HK-2 (cell line): ENCODE data around the gene HSD17B3.
A peak's percentile ranks its signal among the peaks of the same experiment; 100 is the strongest.
"Not testable (repeated sequence)": the region's sequence is repeated elsewhere in the genome, so short reads cannot be mapped to it uniquely, and the experiment has no call there.

Source experiments
- DNase-seq: peaks from one replicate; pipeline ENCODE4 v3.0.0-alpha.2; 2018; ENCODE audit not compliant: unreplicated experiment

Gene HSD17B3

DNA sequence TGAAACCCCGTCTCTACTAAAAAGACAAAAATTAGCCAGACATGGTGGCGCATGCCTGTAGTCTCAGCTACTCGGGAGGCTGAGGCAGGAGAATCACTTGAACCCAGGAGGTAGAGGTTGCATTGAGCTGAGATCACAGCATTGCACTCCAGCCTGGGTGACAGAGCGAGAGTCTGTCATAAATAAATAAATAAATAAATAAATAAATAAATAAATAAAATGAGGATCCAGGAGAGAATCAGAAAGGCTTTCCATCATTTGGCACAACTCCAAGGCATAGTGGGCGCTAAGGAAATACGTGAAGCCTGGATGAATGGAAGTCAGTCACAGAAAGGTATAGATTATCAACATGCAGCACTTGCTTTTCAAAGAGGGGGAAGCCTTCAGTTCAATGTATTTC, 65.6 kb downstream of the HSD17B3 start:
- not testable (repeated sequence) for DNase-seq

DNA sequence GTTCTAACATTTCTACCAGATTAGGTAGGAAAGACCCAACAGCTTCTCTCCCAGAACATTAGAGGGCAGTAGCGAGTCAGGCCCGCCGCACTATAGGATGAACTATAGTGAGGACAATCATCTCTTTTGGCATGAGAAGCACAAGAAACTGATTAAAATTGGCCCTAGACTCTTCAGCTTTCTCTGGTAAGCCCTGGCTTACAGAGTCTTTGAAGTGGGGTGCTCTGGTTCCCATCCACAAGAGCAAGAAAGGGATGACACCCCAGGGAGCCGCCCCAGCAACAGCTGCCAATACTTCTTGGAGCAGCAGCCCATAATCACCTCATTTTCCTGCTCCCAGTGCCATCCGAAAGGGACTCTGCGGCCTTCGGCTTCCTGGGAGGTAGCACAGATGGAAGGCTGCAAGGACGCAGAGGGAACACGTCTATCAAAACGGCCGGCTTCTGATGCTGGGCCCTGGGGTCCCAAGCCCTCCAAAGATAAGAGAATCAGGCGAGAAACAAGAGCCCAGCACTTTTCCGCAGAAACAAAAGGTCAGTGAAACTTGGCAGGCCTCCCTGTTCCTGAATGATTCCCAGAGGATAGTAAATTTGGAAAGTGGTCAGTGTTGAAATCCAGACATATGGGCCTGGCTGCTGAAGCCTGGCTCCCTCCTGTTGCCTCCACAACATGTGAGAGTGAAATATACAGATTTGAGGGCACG, 69.3 kb downstream of the HSD17B3 start:
- peak; percentile 27 for DNase-seq

DNA sequence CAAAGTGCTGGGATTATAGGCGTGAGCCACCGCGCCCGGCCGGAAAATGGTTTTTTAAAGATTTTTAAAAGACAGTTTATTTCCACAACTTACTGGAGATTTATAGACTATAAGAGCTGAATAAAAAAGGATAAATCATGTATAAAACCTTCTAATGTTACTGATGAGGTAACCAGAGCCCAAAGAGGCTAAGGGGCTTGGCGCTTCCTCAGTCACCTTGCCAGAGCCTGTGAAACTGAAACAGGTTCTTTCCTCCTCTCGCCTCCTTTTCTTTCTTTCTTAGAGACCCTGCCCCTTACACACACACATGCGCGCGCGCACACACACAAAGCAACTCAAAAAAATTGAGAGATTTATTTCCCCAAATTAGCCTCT, 69.8 kb downstream of the HSD17B3 start:
- no peak for DNase-seq

DNA sequence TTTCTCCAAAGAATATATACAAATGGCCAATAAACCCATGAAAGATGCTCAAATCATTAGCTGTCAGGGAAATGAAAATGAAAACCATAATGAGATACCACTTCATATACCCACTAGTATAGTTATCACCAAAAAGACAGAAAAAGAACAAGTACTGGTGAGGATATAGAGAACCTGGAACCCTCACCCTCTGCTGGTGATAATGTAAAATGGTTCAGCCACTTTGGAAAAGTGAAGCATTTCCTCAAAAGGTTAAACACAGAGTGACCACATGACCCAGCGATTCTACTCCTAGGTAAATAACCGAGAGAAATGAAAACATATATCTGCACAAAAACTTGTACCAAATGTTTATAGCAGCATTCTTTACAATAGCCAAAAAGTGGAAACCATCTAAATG, 72.0 kb downstream of the HSD17B3 start:
- DNase-seq = no peak

DNA sequence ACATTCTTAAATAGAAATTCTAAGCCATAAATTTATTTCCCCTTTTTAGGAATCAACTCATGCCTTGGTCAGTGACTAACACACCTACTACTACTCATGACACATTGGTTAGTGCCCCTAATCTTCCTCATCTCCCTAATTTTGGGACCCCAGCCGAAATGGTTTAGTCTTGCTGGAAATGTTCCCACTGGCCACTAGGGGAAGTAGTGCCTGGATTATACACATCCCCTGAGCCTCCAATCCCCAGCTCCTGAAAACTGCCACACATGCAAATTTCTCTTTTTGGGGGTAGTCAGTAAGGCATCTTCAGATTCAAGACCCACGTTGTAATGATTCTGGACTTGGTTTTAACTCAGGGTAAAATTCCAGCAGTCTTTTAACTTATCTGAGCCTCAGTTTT, 79.8 kb downstream of the HSD17B3 start:
- no peak for DNase-seq

DNA sequence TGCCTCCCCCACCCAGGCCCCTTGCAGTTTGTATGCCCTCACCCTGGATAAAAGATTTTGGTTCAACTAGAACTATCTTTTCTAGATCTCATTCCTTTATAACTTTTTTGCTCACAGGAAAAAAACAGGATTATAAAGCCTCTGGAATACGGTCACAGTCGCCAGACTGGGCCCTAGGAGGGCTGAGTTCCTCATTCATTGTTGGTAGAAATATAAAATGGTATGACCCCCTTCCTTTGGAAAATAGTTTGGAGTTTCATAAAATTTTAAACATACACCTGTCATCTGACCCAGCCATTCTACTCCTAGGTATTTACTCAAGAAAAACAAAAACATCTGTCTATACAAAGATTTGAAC, 82.1 kb downstream of the HSD17B3 start:
- DNase-seq = no peak

GRCh38 chr9:96219026-96219899, 82.7 kb downstream of the HSD17B3 start:
- DNase-seq = peak; percentile 89

GRCh38 chr9:96217754-96218693, 84.0 kb downstream of the HSD17B3 start:
- DNase-seq = peak; percentile 84

DNA sequence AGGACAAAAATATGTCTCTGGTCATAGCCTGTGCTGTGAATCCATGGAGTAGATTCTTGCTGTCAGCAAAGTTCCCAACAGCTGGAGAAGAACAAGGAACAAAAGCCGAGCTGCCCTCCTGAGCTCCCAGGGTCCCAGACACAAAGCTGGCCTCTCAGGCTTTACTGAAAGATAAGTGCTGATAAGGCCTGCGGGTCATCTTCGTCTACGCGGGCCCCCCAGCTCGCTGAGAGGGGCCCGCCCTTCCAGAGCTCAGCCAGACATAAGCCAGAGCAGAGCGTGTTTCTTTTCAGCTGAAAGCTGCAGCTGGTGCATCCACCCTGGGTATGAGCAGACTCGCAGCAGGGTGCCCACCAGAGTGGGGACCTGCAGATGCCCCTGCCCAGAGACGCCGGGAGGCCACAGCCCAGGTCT, 84.7 kb downstream of the HSD17B3 start:
- DNase-seq = no peak

DNA sequence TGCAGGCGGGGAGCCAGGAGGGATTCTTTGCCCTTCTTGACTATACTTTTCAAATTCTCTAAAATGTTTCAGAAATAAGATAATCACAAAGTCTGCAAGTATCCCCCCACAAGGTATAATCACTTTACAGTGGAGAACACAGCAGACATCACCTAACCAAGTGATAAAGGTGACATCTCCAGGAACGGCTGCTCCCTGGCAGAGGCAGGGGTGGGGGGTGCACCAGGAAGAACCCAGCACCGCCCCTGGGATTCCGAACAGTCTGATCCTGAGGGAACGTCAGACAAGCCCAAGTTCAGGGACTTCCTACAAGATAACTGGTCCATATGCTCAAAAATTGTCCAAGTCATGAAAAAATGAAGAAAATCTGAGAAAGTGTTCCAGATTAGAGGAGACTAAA, 85.4 kb downstream of the HSD17B3 start:
- DNase-seq = no peak

DNA sequence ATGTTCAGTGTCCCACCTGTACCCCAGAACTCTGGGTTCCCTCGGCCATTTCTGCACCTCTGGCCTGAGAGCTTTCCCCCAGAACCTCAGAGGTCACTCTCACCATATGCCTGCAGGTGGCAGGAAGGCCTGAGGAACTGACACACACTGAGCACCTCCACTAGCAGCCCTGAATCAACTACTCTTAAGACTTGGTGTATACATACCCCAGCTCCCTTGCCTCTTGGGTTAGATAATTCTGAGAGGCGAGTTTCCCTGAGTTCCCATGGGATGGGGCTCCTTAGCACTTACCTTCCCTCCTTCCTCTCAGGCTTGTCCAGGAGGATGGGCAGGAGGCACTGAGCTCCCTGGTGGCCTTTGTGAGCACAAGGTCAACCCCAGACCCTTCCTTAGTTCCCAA, 86.1 kb downstream of the HSD17B3 start:
- no peak for DNase-seq

DNA sequence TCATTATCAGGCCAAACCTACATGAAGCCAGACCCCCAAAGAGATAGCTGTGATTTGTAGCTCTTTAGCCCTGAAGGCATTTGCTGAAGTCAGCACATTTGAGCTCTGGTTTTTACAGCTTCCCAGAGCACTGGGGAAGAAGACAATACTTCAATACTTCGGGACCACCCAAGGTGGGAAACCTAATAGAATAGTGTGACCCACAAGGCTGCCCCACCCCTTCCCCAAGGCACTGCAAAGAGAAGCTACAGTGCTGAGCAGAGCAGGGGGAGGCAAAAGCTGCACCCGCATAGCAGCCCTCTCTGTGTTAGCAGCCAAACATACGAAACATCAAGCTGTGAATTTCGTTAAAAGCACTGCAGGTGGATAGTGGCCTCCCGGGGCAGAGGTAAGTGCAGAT, 87.3 kb downstream of the HSD17B3 start:
- DNase-seq = no peak

- DNase-seq = no peak
These were observed 92.3 kb downstream of the HSD17B3 start for GRCh38 chr9:96209407-96210271.

DNA sequence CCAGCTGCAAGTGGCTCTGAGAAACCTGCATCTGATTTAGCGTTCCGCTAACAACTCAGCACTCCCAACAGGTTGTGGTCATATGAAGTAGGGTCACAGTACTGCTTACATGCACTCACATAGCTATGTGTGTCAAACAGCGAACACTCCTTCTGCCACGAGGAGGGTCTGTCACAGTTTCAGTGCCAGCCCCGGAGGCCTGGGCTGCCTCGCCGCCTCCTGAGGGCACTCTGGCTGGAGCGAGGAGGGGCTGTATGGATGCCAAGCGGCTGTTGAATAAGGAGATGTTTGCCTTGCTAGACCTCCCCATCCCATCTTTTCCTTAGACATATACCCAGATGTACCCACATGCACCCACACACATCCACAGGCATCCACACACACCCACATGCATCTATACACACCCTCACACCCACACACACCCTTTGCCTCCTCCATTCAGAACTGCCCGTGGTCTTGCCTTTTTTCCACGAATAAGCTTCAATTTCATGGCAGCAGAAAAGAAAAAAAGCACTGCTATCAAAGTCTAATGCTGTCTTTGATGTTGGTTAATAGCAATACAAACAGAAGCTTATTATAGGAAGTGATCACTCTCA, 95.7 kb downstream of the HSD17B3 start:
- no peak for DNase-seq

DNA sequence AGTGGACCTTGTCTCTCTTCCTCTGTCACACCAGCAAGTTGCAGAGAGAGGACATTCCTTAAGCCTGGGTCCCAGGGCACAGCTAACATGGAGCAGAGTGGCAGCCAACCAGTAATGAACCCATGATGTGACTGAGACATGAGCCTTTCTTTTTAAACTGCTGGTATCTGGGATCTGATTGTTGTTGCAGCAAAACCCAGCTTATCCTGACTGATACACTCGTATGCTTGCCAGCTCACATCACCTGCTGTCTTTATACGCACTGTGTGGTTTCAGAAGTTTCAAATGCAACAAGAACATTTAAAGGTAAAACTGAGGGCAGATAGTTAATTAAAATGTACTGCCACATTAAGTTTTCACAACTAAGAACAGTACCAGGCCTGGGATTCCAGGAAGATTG, 97.1 kb downstream of the HSD17B3 start:
- DNase-seq = no peak

- no peak for DNase-seq
These were observed 98.0 kb downstream of the HSD17B3 start for GRCh38 chr9:96203867-96204501.

DNA sequence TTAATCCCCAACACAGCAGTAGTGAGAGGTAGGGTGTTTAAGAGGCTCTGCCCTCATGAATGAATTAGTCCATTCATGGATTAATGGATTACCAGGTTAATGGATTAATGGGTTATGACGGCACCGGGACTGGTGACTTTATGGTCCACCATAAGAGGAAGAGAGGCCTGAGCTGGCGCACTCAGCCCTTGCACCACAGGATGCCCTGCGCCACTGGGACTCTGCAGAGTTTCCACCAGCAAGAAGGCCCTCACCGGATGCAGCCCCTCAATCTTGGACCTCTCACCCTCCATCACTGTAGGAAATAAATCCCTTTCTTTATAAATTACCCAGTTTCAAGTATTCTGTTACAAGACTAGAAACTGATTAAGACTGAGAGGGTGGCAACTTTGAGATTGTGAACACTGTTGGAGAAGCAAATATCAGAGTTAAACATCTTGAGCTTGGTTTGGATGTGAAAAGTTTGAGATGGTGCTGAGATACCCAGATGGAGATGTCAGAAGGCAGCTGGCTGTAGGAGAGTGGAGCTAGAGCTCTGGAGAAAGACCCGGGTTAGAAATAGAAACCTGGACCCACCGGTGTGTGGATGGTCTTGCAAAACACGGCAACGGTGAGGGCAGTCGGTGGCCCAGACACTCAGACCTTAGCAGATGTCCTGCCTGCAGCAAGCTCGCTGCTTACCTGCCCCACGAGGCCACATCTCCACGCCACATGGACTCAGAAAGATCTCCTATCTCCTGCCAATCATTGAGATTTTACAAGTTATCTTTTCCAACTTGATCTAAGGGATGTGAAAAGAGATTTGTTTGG, 98.8 kb downstream of the HSD17B3 start:
- DNase-seq = no peak

DNA sequence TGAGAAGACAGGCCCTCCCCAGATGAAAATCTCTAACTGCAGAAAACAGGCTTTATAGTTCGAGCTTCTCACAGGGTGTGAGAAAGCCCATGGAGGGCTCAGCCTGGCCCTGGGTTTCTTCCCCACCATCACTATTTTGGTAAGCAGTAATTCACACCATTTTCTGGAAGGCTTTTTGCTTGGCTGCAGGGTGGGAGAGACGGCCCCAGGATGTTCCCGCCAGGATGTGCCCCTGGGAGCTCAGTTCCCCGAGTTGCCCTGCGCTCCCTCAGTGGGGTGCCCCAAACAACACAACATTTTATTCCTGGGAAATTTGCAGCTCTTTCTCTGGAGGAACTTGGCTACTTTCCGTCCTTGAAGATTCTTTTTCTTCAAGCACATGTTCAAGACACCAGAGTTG, 100.8 kb downstream of the HSD17B3 start:
- DNase-seq = no peak

DNA sequence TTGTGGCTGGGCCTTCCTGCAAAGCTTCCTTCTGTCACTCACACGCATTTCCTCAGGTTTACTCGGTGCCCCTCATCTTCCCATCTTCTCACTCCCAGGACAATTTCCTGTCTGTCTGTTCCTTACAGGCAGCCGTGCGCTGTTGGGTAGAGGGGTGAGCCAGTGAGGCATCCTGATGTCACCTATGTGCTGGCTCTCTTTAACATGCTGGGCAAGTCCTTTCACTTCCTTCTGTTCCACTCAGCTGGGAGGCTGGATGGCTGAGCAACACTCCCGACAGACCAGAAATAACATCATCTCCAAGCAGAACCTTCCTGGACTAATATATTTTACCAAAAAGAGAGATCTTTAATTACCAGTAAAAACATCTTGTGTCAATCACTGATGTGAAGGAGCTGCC, 103.0 kb downstream of the HSD17B3 start:
- DNase-seq = no peak

DNA sequence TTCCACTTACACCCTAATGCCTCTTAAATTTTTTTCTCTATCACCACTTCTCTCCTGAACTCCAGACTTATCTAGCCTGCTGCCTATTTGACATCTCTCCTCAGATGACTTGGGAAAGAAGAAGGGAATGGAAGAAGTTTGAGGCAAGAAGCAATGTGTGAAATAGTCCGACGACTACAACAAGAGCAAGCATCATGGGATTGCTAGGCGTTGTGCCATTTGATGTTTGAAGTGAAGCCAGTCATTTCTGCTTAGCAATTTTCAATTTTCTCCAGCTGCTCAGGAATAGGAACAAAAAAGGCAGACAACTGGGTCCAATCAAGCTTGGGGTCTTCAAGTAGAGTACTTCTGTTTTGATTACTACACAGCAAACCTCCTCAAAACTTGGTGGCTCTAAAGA, 106.4 kb downstream of the HSD17B3 start:
- DNase-seq = no peak
